ENCODE measurements around the gene COA8. TPM values are rescaled to one million over a fixed set of nuclear protein-coding genes. Genes with fewer than 3 reads are reported as not detected.

COA8 gene
- total and polyA plus RNA-seq, 10 of the 15 experiments (the other 5 are each of a cell fraction or from before 2014, with no cell fraction given): 6.1 to 69.5 (median 25.8) TPM

DNA sequence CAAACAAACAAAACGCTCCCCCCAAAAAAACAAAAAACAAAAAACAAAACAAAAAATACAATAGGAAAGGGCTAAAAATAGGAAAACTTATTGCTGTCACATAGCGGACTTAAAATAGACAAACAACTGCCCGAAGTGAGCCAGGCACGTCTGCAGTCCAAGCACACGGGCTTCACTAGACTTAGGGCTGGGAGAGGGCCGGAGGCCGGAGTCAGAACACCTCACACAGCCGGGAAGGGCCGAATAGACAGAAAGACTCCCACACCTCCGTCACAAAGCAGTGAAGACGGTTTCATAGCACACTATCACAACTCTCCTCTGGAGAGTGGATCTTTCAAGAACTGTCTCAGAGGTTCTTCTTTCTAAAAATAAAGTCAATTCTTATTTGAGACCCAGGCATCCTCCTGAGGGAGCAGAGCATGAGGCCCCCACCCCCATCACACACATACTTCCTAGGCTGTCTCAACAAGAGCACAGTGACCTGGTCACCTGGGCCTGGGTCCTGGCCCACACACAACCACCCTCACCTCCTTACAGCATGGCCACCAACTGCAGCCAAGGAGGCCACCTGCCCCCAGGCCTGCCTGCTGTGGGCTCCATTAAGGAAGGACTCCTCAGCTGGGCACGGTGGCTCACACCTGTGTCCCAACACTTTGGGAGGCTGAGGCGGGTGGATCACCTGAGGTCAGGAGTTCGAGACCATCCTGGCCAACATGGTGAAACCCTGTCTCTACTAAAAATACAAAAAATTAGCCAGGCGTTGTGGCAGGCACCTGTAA, 7.0 kb upstream of the COA8 start:
- SMC1A ChIA-PET (ENCODE audit: uncharacterized antibody, unreplicated experiment): no interaction called here
- in situ Hi-C loops (cut with MboI) (loop anchor here (5.0 kb wide), 1 partner anchor 38 kb away; no protein-coding TSS in a partner anchor), intact Hi-C loops (cut with micrococcal nuclease; ENCODE audit: unreplicated experiment) (no loop called here)
- no peak for ATAC-seq
- no TSS peak for BruUV-seq (replicated peaks)
- Histone ChIP-seq H3K9ac (ENCODE audit: control insufficient read depth, insufficient read depth, low read length) (no peak overlapping the region), H2AFZ (ENCODE audit: control insufficient read depth, low read depth, low read length) (no peak overlapping the region), H3K4me2 (ENCODE audit: control insufficient read depth, insufficient read depth) (no peak overlapping the region), H3K4me3 (no peak overlapping the region), H3K27me3 (replicated peaks in 1 of 2; ENCODE audit: control insufficient read depth in 2 of 2, insufficient read depth in 2 of 2, low read length in 1 of 2) (no peaks in the 10 kb centered on the region), H3K9me3 (replicated peaks; ENCODE audit: control insufficient read depth, insufficient read depth, low read length) (no peaks in the 10 kb centered on the region), H4K20me1 (ENCODE audit: control insufficient read depth, insufficient read depth) (0 out of 2 replicates have a peak, but pooled peaks cover 6% of the 10 kb centered on the region), H3K36me3 (ENCODE audit: control insufficient read depth in 2 of 2, insufficient read depth in 2 of 2, low read length in 1 of 2) (peaks cover 0 to 14% of the 10 kb centered on the region in 2 experiments; a peak in 3 of 4 replicates), H3K79me2 (ENCODE audit: control insufficient read depth, insufficient read depth, low read length) (peaks cover 27% of the 10 kb centered on the region), H3K4me1 (ENCODE audit: control insufficient read depth, insufficient read depth, low read length) (peaks cover 5% of the 10 kb centered on the region), H3K27ac (ENCODE audit: control insufficient read depth, insufficient read depth) (no peak overlapping the region)
- DNase-seq (ENCODE audit: low read depth, low spot score): no peak
- RAD21 ChIA-PET (ENCODE audit: unreplicated experiment): no interaction called here
- POLR2A ChIA-PET: interaction anchor here (0.7 kb wide), 1 partner anchor 97 kb away, joined by 3 read pairs; no protein-coding TSS in a partner anchor
- FAIRE-seq: no peak
- TF ChIP-seq POLR2A (IDR thresholded peaks at IDR 0.05; ENCODE audit: low read depth, low read length) (peak; percentile 49), HCFC1 (IDR thresholded peaks at IDR 0.05; ENCODE audit: low read length) (no peak)
- CTCF ChIA-PET: interaction anchor here (1.5 kb wide), 1 partner anchor 15 kb away, joined by 6 read pairs; no protein-coding TSS in a partner anchor
- WGBS (ENCODE audit: insufficient coverage, insufficient replicate concordance, low lambda C conversion rate, missing lambda C conversion rate): 89% methylated on average over 15 of the region's 15 CpGs

DNA sequence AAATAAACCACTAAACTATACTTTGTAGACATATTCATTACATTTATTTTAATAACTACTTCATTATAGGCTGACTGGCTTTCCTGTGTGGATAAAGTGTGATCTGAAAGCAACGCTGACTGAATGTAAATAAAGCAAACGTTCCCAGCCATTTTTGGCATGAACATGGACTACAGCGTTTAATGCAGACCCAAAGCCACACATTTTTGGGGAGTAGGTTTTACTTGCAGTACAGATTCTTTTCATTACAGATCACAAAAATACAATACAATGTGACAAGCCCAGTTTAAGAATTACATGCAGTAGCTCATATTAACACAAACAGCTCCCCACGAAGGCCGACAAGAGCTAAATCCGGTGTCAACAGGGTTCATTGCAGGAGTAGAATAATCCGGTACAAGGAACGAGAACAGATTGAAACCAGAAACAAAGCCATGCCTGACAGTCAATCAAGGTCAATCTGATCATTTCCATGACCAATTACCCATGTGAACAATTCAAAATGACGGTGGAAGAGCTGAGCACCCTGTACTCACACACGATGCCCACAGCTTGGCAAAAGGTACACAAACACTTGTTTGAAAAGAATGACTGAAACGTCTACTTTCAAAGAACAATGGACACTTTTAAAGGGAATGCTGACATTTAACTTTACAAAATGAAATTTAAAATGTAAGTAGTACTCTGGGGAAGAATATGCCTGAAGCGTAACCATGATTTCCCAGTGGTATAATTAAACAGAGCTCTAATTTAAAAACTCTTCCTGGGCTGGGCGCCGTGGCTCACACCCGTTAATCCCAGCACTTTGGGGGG, 5.6 kb upstream of the COA8 start:
- peaks cover 41% of the 10 kb centered on the region for H3K79me2 ChIP-seq (ENCODE audit: control insufficient read depth, insufficient read depth, low read length)
- CTCF ChIA-PET: interaction anchor here (0.6 to 2.2 kb wide), 8 partner anchors 10 to 57 kb away, joined by 3 to 13 read pairs (median 4); no protein-coding TSS in a partner anchor
- peaks cover 6% of the 10 kb centered on the region for H3K4me1 ChIP-seq (ENCODE audit: control insufficient read depth, insufficient read depth, low read length)
- no TSS peak for BruUV-seq (replicated peaks)
- 0 out of 2 replicates have a peak, but pooled peaks cover 6% of the 10 kb centered on the region for H4K20me1 ChIP-seq (ENCODE audit: control insufficient read depth, insufficient read depth)
- intact Hi-C loops (cut with micrococcal nuclease; ENCODE audit: unreplicated experiment): no loop called here
- POLR2A ChIA-PET: interaction anchor here (0.6 to 1.0 kb wide), 2 partner anchors 84 to 1195 kb away, joined by 3 read pairs; partner anchors contain the start of genes CINP and TECPR2
- H3K4me3 ChIP-seq: no peak overlapping the region
- H3K4me2 ChIP-seq (ENCODE audit: control insufficient read depth, insufficient read depth): no peak overlapping the region
- H2AFZ ChIP-seq (ENCODE audit: control insufficient read depth, low read depth, low read length): no peak overlapping the region
- SMC1A ChIA-PET (ENCODE audit: uncharacterized antibody, unreplicated experiment): interaction anchor here (1.0 to 1.3 kb wide), 3 partner anchors 17 to 47 kb away, joined by 3 read pairs; no protein-coding TSS in a partner anchor
- no peak overlapping the region for H3K9ac ChIP-seq (ENCODE audit: control insufficient read depth, insufficient read depth, low read length)
- RAD21 ChIA-PET (ENCODE audit: unreplicated experiment): interaction anchor here (0.6 kb wide), 1 partner anchor 368 kb away, joined by 3 read pairs; no protein-coding TSS in a partner anchor
- ATAC-seq (no peak), FAIRE-seq (no peak), DNase-seq (ENCODE audit: low read depth, low spot score) (no peak)
- H3K9me3 ChIP-seq (replicated peaks; ENCODE audit: control insufficient read depth, insufficient read depth, low read length): no peaks in the 10 kb centered on the region
- 85% methylated on average over 15 of the region's 15 CpGs for WGBS (ENCODE audit: insufficient coverage, insufficient replicate concordance, low lambda C conversion rate, missing lambda C conversion rate)
- TF ChIP-seq CHD2 (IDR thresholded peaks at IDR 0.05; ENCODE audit: borderline replicate concordance, low read depth, low read length) (no peak), NRF1 (conservative IDR thresholded peaks at IDR 0.05; ENCODE audit: low read depth, low read length) (no peak), POLR2AphosphoS5 (IDR thresholded peaks at IDR 0.05; ENCODE audit: low read length) (0 out of 2 replicates have a peak, but pooled peaks have one; percentile 26), NBN (IDR thresholded peaks at IDR 0.05) (no peak), HDGF (IDR thresholded peaks at IDR 0.05) (no peak), MXI1 (IDR thresholded peaks at IDR 0.05; ENCODE audit: low read depth, low read length) (no peak), PBX3 (IDR thresholded peaks at IDR 0.05; ENCODE audit: insufficient replicate concordance, low read depth, low read length) (no peak)
- TF ChIP-seq, protein P1, sequence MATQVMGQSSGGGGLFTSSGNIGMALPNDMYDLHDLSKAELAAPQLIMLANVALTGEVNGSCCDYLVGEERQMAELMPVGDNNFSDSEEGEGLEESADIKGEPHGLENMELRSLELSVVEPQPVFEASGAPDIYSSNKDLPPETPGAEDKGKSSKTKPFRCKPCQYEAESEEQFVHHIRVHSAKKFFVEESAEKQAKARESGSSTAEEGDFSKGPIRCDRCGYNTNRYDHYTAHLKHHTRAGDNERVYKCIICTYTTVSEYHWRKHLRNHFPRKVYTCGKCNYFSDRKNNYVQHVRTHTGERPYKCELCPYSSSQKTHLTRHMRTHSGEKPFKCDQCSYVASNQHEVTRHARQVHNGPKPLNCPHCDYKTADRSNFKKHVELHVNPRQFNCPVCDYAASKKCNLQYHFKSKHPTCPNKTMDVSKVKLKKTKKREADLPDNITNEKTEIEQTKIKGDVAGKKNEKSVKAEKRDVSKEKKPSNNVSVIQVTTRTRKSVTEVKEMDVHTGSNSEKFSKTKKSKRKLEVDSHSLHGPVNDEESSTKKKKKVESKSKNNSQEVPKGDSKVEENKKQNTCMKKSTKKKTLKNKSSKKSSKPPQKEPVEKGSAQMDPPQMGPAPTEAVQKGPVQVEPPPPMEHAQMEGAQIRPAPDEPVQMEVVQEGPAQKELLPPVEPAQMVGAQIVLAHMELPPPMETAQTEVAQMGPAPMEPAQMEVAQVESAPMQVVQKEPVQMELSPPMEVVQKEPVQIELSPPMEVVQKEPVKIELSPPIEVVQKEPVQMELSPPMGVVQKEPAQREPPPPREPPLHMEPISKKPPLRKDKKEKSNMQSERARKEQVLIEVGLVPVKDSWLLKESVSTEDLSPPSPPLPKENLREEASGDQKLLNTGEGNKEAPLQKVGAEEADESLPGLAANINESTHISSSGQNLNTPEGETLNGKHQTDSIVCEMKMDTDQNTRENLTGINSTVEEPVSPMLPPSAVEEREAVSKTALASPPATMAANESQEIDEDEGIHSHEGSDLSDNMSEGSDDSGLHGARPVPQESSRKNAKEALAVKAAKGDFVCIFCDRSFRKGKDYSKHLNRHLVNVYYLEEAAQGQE (IDR thresholded peaks at IDR 0.05; ENCODE audit: low read depth, low read length): no peak
- in situ Hi-C loops (cut with MboI): loop anchor here (5.0 kb wide), 1 partner anchor 40 kb away; no protein-coding TSS in a partner anchor
- H3K27me3 ChIP-seq (replicated peaks in 1 of 2; ENCODE audit: control insufficient read depth in 2 of 2, insufficient read depth in 2 of 2, low read length in 1 of 2): no peaks in the 10 kb centered on the region
- H3K36me3 ChIP-seq (ENCODE audit: control insufficient read depth in 2 of 2, insufficient read depth in 2 of 2, low read length in 1 of 2): peaks cover 0 to 14% of the 10 kb centered on the region in 2 experiments; a peak in 3 of 4 replicates
- no peak overlapping the region for H3K27ac ChIP-seq (ENCODE audit: control insufficient read depth, insufficient read depth)
